NOMO-1 treated with DMSO at 0.1 percent for 48 hours (cell line): ENCODE results near the gene APRT.
A peak's percentile ranks its signal among the peaks of the same experiment; 100 is the strongest.
"Not testable (repeated sequence)": the region's sequence is repeated elsewhere in the genome, so short reads cannot be mapped to it uniquely, and the experiment has no call there.

Experiments
- DNase-seq: peaks from one replicate; lab custom pipeline; 2025; ENCODE audit not compliant: unreplicated experiment; lab: John Stamatoyannopoulos, UW

The APRT gene

GRCh38 chr16:88790312-88791211, 21.2 kb downstream of the APRT start:
- DNase-seq: peak; percentile 57

GRCh38 chr16:88789594-88789993, 22.1 kb downstream of the APRT start:
- peak; percentile 89 for DNase-seq

- not testable (repeated sequence) for DNase-seq
Measured at GRCh38 chr16:88788749-88789148, 23.0 kb downstream of the APRT start.

GRCh38 chr16:88787579-88788314, 24.0 kb downstream of the APRT start:
- no peak for DNase-seq

- DNase-seq: peak; percentile 39
Measured at GRCh38 chr16:88785106-88785924, 26.4 kb downstream of the APRT start, which contains the start of gene PIEZO1. PIEZO1 (minus strand) TSS chr16:88785220; CDS start chr16:88784964, 256 bp downstream.

GRCh38 chr16:88784856-88785105, 26.9 kb downstream of the APRT start:
- DNase-seq: no peak

GRCh38 chr16:88784074-88784855, 27.5 kb downstream of the APRT start:
- peak; percentile 48 for DNase-seq

GRCh38 chr16:88783391-88784073, 28.2 kb downstream of the APRT start:
- DNase-seq: peak; percentile 23

- no peak for DNase-seq
Measured at GRCh38 chr16:88782454-88783390, 29.0 kb downstream of the APRT start.

GRCh38 chr16:88781140-88782077, 30.3 kb downstream of the APRT start:
- DNase-seq: peak; percentile 30

GRCh38 chr16:88780142-88781062, 31.3 kb downstream of the APRT start:
- DNase-seq: no peak

GRCh38 chr16:88779406-88780141, 32.2 kb downstream of the APRT start:
- DNase-seq: no peak

- no peak for DNase-seq
Measured at GRCh38 chr16:88778541-88779065, 33.1 kb downstream of the APRT start.

GRCh38 chr16:88778271-88778525, 33.5 kb downstream of the APRT start:
- DNase-seq: no peak

- no peak for DNase-seq
Measured at GRCh38 chr16:88777471-88778270, 34.1 kb downstream of the APRT start.
